HCT116 (cell line): ENCODE measurements around the gene GNPTAB. TPM values are rescaled to one million over a fixed set of nuclear protein-coding genes. Genes with fewer than 3 reads are reported as not detected.

ENCODE experiments used
- ATAC-seq: fragments of 200-7000 bp; cut with Tn5 transposase; 2 replicates; pipeline ENCODE4 v1.9.1; 2020; ENCODE audit warnings: mild to moderate bottlenecking, moderate library complexity
- BruUV-seq: library from RNA; stranded (reverse); fragments of 400-500 nt; replicated peaks from 2 replicates; lab custom pipeline; 2021; lab: Mats Ljungman, UMichigan
- CTCF ChIA-PET: fragments of 300-600 bp; sonication (Branson Sonifier 250); formaldehyde crosslinking; loops from one replicate; lab custom pipeline; 2021; ENCODE audit warnings: antibody characterized with exemption; lab: Charles Lee
- POLR2A ChIA-PET: fragments of 300-600, 350-600 bp; sonication (Branson Sonifier 250); formaldehyde crosslinking; loops from one replicate; lab custom pipeline; 2021; ENCODE audit warnings: antibody characterized with exemption; lab: Charles Lee
- RAD21 ChIA-PET, 2 experiments: fragments of 300-600 bp; sonication (Branson Sonifier 250); formaldehyde crosslinking; loops; one replicate each; lab custom pipeline; 2023; ENCODE audit warnings: low total read pairs in 2 of 2; ENCODE audit not compliant: uncharacterized antibody in 2 of 2, unreplicated experiment in 2 of 2, low non-redundant PET in 1 of 2; lab: Charles Lee
- DNase-seq: peaks from one replicate; pipeline ENCODE4 v3.0.0-alpha.2; 2010; ENCODE audit warnings: low read depth, low spot score
- H2AFZ ChIP-seq: fragments of 200-600 bp; shearing (Covaris generic), sonication (generic); 2 replicates; pipeline ENCODE4 v1.6.1; 2017; ENCODE audit warnings: low read depth, mixed run types, mixed read lengths, antibody characterized with exemption, low read length; ENCODE audit not compliant: poor library complexity, severe bottlenecking
- H3K27ac ChIP-seq: 2 replicates; pipeline ENCODE4 v1.5.1; 2012; ENCODE audit warnings: low read depth, low read length
- H3K27me3 ChIP-seq: fragments of 200-600 bp; sonication (generic); 2 replicates; pipeline ENCODE4 v1.6.1; 2016; ENCODE audit warnings: mixed run types, low read length, mixed read lengths; ENCODE audit not compliant: insufficient read depth
- H3K36me3 ChIP-seq, 2 experiments: fragments of 200-500 bp in 1 of 2; fragments of 200-600 bp in 1 of 2; sonication (Bioruptor generic) in 1 of 2; sonication (generic) in 1 of 2; 2 replicates each; pipeline versions ENCODE4 v1.5.1 to v1.6.1; 2014 to 2016; ENCODE audit warnings: low read length in 2 of 2, inconsistent platforms in 1 of 2, mixed read lengths in 1 of 2, mixed run types in 1 of 2; ENCODE audit not compliant: insufficient read depth in 2 of 2, control insufficient read depth in 1 of 2
- H3K4me1 ChIP-seq, 2 experiments: fragments of 200-600 bp in 1 of 2; sonication (generic) in 1 of 2; 2 replicates each; pipeline versions ENCODE4 v1.5.1 to v1.6.1; 2012 to 2017; ENCODE audit warnings: low read length in 2 of 2, inconsistent platforms in 1 of 2, mild to moderate bottlenecking in 1 of 2, mixed read lengths in 1 of 2, mixed run types in 1 of 2, moderate library complexity in 1 of 2; ENCODE audit not compliant: insufficient read depth in 2 of 2, control insufficient read depth in 1 of 2
- H3K4me2 ChIP-seq: fragments of 200-600 bp; sonication (generic); 2 replicates; pipeline ENCODE4 v1.6.1; 2017; ENCODE audit warnings: mixed run types, low read length, mixed read lengths
- H3K4me3 ChIP-seq, 2 experiments: fragments of 200-600 bp in 1 of 2; sonication (generic) in 1 of 2; replicated peaks in 1 of 2; 2 replicates each; pipeline ENCODE4 v1.5.1; 2011 to 2016; ENCODE audit warnings: low read length in 2 of 2, control low read depth in 1 of 2, low read depth in 1 of 2, mild to moderate bottlenecking in 1 of 2, mixed read lengths in 1 of 2, mixed run types in 1 of 2
- H3K79me2 ChIP-seq: fragments of 200-600 bp; sonication (generic); 2 replicates; pipeline ENCODE4 v1.6.1; 2017; ENCODE audit warnings: mild to moderate bottlenecking, mixed run types, low read length, moderate library complexity, mixed read lengths; ENCODE audit not compliant: insufficient read depth
- H3K9ac ChIP-seq: fragments of 200-600 bp; sonication (generic); 2 replicates; pipeline ENCODE4 v1.6.1; 2016; ENCODE audit warnings: low read length, mixed read lengths
- H3K9me2 ChIP-seq: fragments of 200-600 bp; sonication (generic), shearing (Covaris generic); 2 replicates; pipeline ENCODE4 v1.6.1; 2017; ENCODE audit warnings: mixed run types, mild to moderate bottlenecking, moderate library complexity; ENCODE audit not compliant: insufficient read depth
- H3K9me3 ChIP-seq, 2 experiments: fragments of 200-500 bp in 1 of 2; fragments of 200-600 bp in 1 of 2; sonication (Bioruptor generic) in 1 of 2; sonication (generic) in 1 of 2; 2 replicates each; pipeline ENCODE4 v1.6.1; 2014 to 2017; ENCODE audit warnings: low read length in 2 of 2, mixed read lengths in 2 of 2, inconsistent platforms in 1 of 2, low read depth in 1 of 2, mild to moderate bottlenecking in 1 of 2, mixed run types in 1 of 2, moderate library complexity in 1 of 2; ENCODE audit not compliant: control insufficient read depth in 1 of 2, insufficient read depth in 1 of 2
- H4K20me1 ChIP-seq: fragments of 200-600 bp; sonication (generic), shearing (Covaris generic); 2 replicates; pipeline ENCODE4 v1.6.1; 2017; ENCODE audit warnings: mixed run types, mild to moderate bottlenecking, moderate library complexity; ENCODE audit not compliant: insufficient read depth
- CEBPB ChIP-seq: IDR thresholded peaks from 2 replicates; pipeline ENCODE4 v1.6.1; 2012; ENCODE audit warnings: low read depth
- CTCF ChIP-seq, 3 experiments: fragments of 200-600 bp in 1 of 3; sonication (generic) in 1 of 3; IDR thresholded peaks in 2 of 3; conservative IDR thresholded peaks in 1 of 3; 2 replicates each; pipeline ENCODE4 v1.5.1; 2012 to 2017; ENCODE audit warnings: low read depth in 2 of 3, low read length in 2 of 3, antibody characterized with exemption in 1 of 3, borderline replicate concordance in 1 of 3, control low read depth in 1 of 3, mild to moderate bottlenecking in 1 of 3, mixed read lengths in 1 of 3, mixed run types in 1 of 3, moderate library complexity in 1 of 3; ENCODE audit not compliant: insufficient read depth in 1 of 3
- EGR1 ChIP-seq: IDR thresholded peaks from 2 replicates; pipeline ENCODE4 v1.6.1; 2012; ENCODE audit warnings: low read depth
- ELF1 ChIP-seq: IDR thresholded peaks from 2 replicates; pipeline ENCODE4 v1.6.1; 2012; ENCODE audit warnings: low read depth, borderline replicate concordance
- EZH2 ChIP-seq: fragments of 200-600 bp; sonication (generic); IDR thresholded peaks from 2 replicates; pipeline ENCODE4 v1.6.1; 2017; ENCODE audit warnings: antibody characterized with exemption, mixed run types
- EZH2phosphoT487 ChIP-seq: fragments of 200-600 bp; IDR thresholded peaks from 2 replicates; pipeline ENCODE4 v1.6.1; 2018; ENCODE audit warnings: antibody characterized with exemption, borderline replicate concordance
- JUND ChIP-seq: IDR thresholded peaks from 2 replicates; pipeline ENCODE4 v1.6.1; 2012
- MAX ChIP-seq: IDR thresholded peaks from 2 replicates; pipeline ENCODE4 v1.6.1; 2012
- POLR2A ChIP-seq: IDR thresholded peaks from 2 replicates; pipeline ENCODE4 v1.7.0; 2011; ENCODE audit warnings: borderline replicate concordance; ENCODE audit not compliant: insufficient read depth, insufficient read length; ENCODE audit errors: extremely low read depth
- POLR2AphosphoS5 ChIP-seq: IDR thresholded peaks from 2 replicates; pipeline ENCODE4 v1.6.1; 2011; ENCODE audit warnings: mild to moderate bottlenecking, low read depth, low read length, moderate library complexity
- RAD21 ChIP-seq: IDR thresholded peaks from 2 replicates; pipeline ENCODE4 v1.6.1; 2012; ENCODE audit warnings: low read depth, mild to moderate bottlenecking
- SP1 ChIP-seq: IDR thresholded peaks from 2 replicates; pipeline ENCODE4 v1.6.1; 2012; ENCODE audit warnings: low read depth
- SRF ChIP-seq: IDR thresholded peaks from 2 replicates; pipeline ENCODE4 v1.6.1; 2012; ENCODE audit warnings: low read depth
- TCF7L2 ChIP-seq: IDR thresholded peaks from 2 replicates; pipeline ENCODE4 v1.7.0; 2011; ENCODE audit warnings: borderline replicate concordance, inconsistent platforms; ENCODE audit not compliant: insufficient read depth, insufficient read length; ENCODE audit errors: extremely low read depth
- YY1 ChIP-seq: IDR thresholded peaks from 2 replicates; pipeline ENCODE4 v1.6.1; 2011; ENCODE audit warnings: low read length, low read depth, moderate library complexity, mild to moderate bottlenecking; ENCODE audit not compliant: insufficient replicate concordance; ENCODE audit errors: extremely low read depth
- ZBTB33 ChIP-seq: IDR thresholded peaks from 2 replicates; pipeline ENCODE4 v1.6.1; 2011; ENCODE audit warnings: mild to moderate bottlenecking, low read length, moderate library complexity; ENCODE audit not compliant: insufficient replicate concordance; ENCODE audit errors: extremely low read depth
- intact Hi-C: fragments of 100-400 bp; cut with micrococcal nuclease; formaldehyde crosslinking; loops from 2 replicates; pipeline ENCODE4 v1.10.0; 2022
- total RNA-seq: library from RNA; stranded (reverse); gene quantifications from one replicate; pipeline ENCODE4 v1.2.1, GENCODE V29; 2021; ENCODE audit not compliant: unreplicated experiment

Gene GNPTAB
- total RNA-seq, 1 experiment from 2014 or later: 41.4 TPM

- no TSS peak for BruUV-seq
- Histone ChIP-seq H3K9me2 (no peaks in the 10 kb centered on the region), H3K4me1 (no peaks in the 10 kb centered on the region), H3K79me2 (no peaks in the 10 kb centered on the region), H3K27ac (no peak overlapping the region), H3K36me3 (no peaks in the 10 kb centered on the region), H3K9ac (no peak overlapping the region), H3K4me3 (no peak overlapping the region), H3K9me3 (no peaks in the 10 kb centered on the region), H4K20me1 (no peaks in the 10 kb centered on the region), H3K4me2 (no peak overlapping the region), H3K27me3 (no peaks in the 10 kb centered on the region), H2AFZ (no peak overlapping the region)
- intact Hi-C loops: no loop called here
- DNase-seq (no peak), ATAC-seq (no peak)
- ChIA-PET RAD21 (no interaction called here), CTCF (no interaction called here), POLR2A (no interaction called here)
- TF ChIP-seq ZBTB33: no peak
- no peak for TF ChIP-seq CTCF (IDR thresholded peaks at IDR 0.05 in 2 of 3, conservative IDR thresholded peaks at IDR 0.05 in 1 of 3; ENCODE audit: borderline replicate concordance in 1 of 3, insufficient read depth in 1 of 3, low read depth in 2 of 3, low read length in 2 of 3)
- no peak for TF ChIP-seq RAD21
- no peak for TF ChIP-seq SP1
- TF ChIP-seq CEBPB: no peak
- no peak for TF ChIP-seq YY1
- TF ChIP-seq ELF1: no peak
- no peak for TF ChIP-seq EGR1
- no peak for TF ChIP-seq TCF7L2
- no peak for TF ChIP-seq EZH2phosphoT487
- no peak for TF ChIP-seq SRF
- no peak for TF ChIP-seq EZH2
- TF ChIP-seq JUND: no peak
- TF ChIP-seq POLR2AphosphoS5: no peak
- TF ChIP-seq POLR2A: no peak
- TF ChIP-seq MAX: no peak
Observed at GRCh38 chr12:101795786-101796185, 35.0 kb downstream of the GNPTAB start.
